Activated CD4-positive, CD25-positive, alpha-beta regulatory T cell treated with anti-CD3 and anti-CD28 coated beads, Interleukin-2, amount 50 U/mL, for 16 hours (primary cell): ENCODE measurements around the gene SATL1.
"Not testable (repeated sequence)": the region's sequence is repeated elsewhere in the genome, so short reads cannot be mapped to it uniquely, and the experiment has no call there.

ENCODE experiments used
- DNase-seq: peaks from one replicate; pipeline ENCODE4 v3.0.0-alpha.2; 2020; ENCODE audit warnings: low read depth, low spot score

The SATL1 gene, protein sequence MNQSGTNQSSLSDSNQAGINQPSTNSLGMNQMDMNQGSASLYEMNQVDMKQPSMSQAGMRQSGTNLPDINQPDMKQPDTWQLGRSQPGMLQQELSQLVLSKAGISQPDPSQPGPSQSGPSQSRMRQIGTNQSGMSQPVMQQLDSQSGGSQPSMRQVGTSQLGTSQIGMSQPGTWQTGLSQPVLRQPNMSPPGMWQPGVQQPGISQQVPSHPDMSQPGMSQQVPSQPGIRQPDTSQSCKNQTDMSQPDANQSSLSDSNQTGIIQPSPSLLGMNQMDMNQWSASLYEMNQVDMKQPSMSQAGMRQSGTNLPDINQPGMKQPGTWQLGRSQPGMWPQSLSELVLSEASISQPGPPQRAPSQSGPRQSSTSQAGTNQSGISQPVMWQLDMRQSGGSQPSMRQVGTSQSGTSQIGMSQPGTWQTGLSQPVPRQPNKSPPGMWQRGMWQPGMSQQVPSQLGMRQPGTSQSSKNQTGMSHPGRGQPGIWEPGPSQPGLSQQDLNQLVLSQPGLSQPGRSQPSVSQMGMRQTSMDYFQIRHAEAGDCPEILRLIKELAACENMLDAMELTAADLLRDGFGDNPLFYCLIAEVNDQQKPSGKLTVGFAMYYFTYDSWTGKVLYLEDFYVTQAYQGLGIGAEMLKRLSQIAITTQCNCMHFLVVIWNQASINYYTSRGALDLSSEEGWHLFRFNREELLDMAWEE

GRCh38 chrX:85243761-85244449 lies at the start of gene SATL1, which contains the start of gene ZNF711:
SATL1 (minus strand) TSS chrX:85243779; CDS start chrX:85108968, 134,811 bp downstream.
ZNF711 (plus strand) TSS chrX:85243991; CDS start chrX:85247573, 3,582 bp downstream.
- DNase-seq = no peak

GRCh38 chrX:85288992-85289723 lies 45.6 kb upstream of the SATL1 start:
- DNase-seq = no peak

- not testable (repeated sequence) for DNase-seq
Measured at GRCh38 chrX:85285286-85285685, 41.7 kb upstream of the SATL1 start.

DNA sequence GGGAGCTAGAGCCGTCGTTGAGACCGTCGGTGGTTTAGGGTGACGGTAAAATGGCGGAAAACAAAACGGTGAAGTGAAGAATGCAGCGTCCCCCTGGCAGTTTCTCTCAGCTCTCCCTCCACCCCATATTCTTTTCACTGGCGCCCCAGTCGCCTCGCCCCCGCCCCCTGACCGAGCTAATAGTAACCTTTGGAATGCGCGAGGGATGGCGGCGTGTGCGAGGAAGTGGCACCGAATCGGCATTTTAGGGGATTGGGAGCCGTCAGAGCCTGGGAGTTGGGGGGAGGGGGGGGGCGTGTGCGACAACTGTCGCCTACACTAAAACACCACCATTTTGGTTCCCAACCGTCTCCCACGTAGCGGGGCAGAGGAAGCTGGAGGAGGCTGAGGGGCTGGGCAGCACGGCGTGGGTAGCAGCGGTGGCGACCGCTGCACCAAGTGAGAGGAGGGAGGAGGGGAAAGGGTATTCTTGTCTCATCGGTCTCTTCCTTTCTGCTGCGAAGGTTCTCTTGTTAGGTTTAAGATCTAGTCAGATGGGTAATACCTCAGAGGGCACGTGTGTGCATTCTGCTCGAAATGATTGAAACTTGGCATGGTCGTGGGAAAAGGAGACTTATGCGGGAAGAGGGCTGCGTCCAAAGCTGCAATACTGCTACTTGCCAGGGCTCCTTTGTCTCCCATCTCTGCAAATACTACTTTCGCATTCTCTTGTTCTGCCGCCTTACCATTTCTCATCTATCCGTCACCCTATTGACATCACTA lies 1.1 kb upstream of the SATL1 start:
- no peak for DNase-seq

- no peak for DNase-seq
Measured at GRCh38 chrX:85243155-85243554, 424 bp downstream of the SATL1 start.

DNA sequence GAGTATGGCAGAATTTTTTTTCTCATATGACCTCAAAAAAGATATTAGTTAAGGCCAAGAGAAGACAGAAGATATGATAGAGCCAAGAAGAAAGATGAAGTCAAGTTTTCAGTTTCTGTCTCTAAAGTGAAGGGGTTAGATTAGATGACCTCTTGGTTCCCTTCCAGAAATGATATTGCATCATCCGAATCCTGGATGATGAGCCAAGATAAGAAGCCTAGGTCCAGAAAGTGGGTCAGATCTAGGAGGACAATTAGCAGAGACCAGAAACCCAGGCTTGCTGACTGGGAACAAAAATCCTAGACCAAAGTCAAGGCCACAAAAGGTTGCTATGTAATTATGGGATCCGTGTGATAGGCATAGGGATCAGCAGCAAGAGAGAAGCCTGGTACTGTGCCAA lies 20.2 kb downstream of the SATL1 start:
- DNase-seq = no peak

- DNase-seq = no peak
Measured at GRCh38 chrX:85221361-85221760, 22.2 kb downstream of the SATL1 start.

DNA sequence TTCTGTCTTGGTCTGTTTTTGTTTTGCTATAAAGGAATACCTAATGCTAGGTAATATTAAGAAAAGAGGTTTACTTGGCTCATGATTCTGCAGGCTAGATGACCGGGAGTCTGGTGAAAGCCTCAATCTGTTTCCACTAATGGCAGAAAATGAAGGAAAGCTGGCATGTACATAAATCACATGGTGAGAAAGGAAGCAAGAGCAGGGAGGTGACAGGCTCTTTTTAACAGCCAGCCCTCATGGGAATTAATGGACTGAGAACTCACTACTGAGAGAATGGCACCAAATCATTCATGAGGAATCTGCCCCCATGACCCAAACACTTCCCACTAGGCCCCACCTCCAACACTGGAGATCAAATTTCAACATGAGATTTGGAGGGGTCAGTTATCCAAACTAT lies 27.6 kb downstream of the SATL1 start:
- no peak for DNase-seq

- no peak for DNase-seq
Measured at GRCh38 chrX:85213792-85214530, 29.6 kb downstream of the SATL1 start.

- DNase-seq = no peak
Measured at GRCh38 chrX:85203461-85203970, 40.1 kb downstream of the SATL1 start.

DNA sequence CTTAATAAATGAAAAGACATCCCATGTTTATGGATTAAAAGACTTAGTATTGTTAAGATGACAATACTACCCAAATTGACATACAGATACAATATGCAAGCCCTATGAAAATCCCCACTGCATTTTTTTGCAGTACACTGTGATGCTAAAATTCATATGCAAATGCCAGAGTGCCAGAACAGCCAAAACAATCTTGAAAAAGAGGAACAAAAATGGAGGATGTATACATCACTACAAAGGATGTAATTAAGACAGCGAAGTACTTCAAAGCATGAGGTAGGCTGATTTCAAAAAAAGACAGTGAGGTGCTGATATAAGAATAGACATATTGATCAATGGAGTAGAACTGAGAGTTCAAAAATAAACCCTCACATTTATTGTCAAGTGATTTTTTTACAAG lies 47.3 kb downstream of the SATL1 start:
- DNase-seq = no peak

DNA sequence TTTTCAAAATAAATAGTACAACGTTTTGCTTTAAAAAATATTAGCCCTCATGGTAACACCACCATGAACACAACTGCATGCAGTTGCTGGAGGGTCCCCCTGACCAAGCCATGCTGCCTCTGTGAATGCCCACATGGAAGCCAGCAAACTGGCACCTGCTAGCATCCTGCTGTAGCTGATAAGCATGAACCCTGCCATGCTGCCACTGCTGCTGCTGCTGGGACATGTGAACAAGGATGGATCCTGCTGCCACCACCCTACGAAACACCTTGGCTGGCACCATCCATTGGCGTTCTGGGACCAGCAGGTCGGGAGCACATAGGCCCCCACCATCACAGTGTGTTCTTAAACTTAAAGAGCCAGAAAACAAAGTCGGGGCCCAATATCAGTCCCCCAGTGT lies 83.9 kb downstream of the SATL1 start:
- no peak for DNase-seq

DNA sequence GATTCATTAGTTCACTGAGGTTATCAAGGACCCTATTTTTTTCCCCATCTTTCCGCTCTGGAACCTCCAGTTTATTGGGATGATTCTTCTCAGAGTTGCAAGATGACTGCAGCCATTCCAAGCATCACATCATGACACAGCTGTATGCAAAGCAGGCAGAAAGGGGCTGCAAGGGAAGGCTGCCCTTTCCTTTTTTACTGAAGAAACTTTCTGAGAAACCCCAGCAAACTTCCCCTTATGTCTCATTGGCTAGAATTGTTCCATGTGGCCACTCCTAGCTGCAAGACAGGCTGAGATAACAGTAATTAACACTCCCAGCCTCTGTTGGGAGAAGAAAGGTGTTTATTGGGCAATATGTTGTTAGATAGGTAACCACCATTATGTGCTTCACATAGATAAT lies 102.6 kb downstream of the SATL1 start:
- DNase-seq = no peak

- no peak for DNase-seq
Measured at GRCh38 chrX:85139422-85139821, 104.2 kb downstream of the SATL1 start.

DNA sequence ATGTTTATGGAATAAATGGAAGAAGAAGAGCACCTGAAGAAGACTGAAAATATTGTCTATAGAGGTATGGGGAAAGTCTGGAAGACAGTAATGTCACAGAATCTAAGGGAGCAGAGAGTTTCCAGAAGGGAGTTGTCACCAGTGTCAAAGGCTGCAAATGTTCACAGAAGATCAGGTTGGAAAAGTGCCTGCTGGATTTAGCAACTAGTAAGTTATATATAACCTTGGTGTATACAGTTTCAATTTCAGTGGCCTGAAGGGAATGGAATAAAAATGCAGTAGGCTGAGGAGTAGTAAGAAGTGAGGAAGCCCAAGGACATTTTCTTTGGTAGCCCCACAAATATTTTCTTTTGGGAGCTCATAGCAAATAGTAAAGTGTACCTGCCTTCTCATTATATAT lies 107.2 kb downstream of the SATL1 start:
- DNase-seq = no peak

GRCh38 chrX:85115252-85115651 lies 128.3 kb downstream of the SATL1 start:
- DNase-seq = no peak

GRCh38 chrX:85114776-85115175 lies 128.8 kb downstream of the SATL1 start:
- no peak for DNase-seq

DNA sequence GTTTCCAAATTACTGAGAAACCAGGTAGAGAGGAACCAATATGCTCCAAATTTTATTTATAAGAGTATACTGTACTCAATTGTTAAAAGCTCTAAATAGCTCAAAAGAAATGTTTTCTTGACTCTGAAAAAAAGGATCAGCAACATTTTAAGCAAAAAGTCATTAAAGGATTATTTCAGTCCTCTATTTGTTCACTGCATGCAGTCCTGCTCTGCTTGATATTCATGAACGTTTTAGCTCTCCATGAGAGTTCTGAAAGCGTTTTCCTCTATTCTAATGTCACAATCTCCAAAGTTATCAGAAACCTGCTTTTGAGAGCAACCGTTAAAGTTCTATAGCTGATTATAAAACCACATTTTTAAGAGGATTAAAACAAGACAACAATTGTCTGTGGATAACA lies 129.4 kb downstream of the SATL1 start:
- DNase-seq = no peak

GRCh38 chrX:85113746-85114145 lies 129.8 kb downstream of the SATL1 start:
- no peak for DNase-seq

GRCh38 chrX:85112293-85112692 lies 131.3 kb downstream of the SATL1 start:
- DNase-seq = no peak
